Skeletal muscle tissue (tissue), 4 donors: ENCODE results near the gene EPB41L3. TPM values are rescaled to one million over a fixed set of nuclear protein-coding genes. Genes with fewer than 3 reads are reported as not detected.

ENCODE experiments used
- H3K27ac ChIP-seq: one replicate; pipeline ENCODE4 v1.7.0; 2013; ENCODE audit warnings: mild to moderate bottlenecking, low read depth, low read length, inconsistent platforms
- H3K27me3 ChIP-seq, 3 donors: one replicate each; pipeline ENCODE4 v1.7.0; 2013; ENCODE audit warnings: low read length in 3 of 3; ENCODE audit not compliant: control insufficient read depth in 3 of 3, insufficient read depth in 3 of 3
- H3K36me3 ChIP-seq, 3 donors: one replicate each; pipeline ENCODE4 v1.7.0; 2013; ENCODE audit warnings: low read length in 3 of 3; ENCODE audit not compliant: control insufficient read depth in 3 of 3, insufficient read depth in 3 of 3
- H3K4me1 ChIP-seq, 3 donors: one replicate each; pipeline ENCODE4 v1.7.0; 2013; ENCODE audit warnings: low read length in 3 of 3, mild to moderate bottlenecking in 3 of 3; ENCODE audit not compliant: control insufficient read depth in 3 of 3, insufficient read depth in 3 of 3
- H3K4me3 ChIP-seq, 3 donors: one replicate each; pipeline ENCODE4 v1.7.0; 2013; ENCODE audit warnings: low read length in 3 of 3
- H3K9ac ChIP-seq, 3 donors: one replicate each; pipeline ENCODE4 v1.7.0; 2013; ENCODE audit warnings: low read length in 3 of 3, mild to moderate bottlenecking in 3 of 3, moderate library complexity in 2 of 3, low read depth in 1 of 3
- H3K9me3 ChIP-seq, 3 donors: one replicate each; pipeline ENCODE4 v1.7.0; 2013; ENCODE audit warnings: low read length in 3 of 3; ENCODE audit not compliant: control insufficient read depth in 3 of 3
- total RNA-seq: library from RNA; depleted of rRNA; stranded (reverse); fragments of >200 nt; gene quantifications from one replicate; pipeline ENCODE4 v1.2.3, GENCODE V29; 2014
- donor health status: Osteomylitis.

The EPB41L3 gene
- total RNA-seq, 1 donor from 2014 or later = 79.9 TPM

DNA sequence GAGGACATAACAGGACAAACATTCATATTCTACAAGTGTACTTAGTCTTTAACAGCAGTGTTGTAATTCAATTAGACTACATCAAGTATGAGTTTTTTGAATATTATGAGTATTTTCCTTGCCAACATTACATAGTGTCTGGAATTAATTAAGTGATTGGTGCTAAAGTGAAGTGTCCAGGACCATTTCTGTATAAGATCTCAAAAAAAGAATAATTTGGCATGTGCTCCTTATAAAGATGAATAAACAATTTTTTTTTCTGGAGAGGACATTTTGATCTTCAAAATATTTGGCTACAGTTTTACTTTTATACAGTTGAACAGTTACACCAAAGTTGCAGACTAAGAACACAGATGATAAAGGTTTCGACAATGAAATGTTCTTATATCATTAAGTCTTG lies 15.1 kb upstream of the EPB41L3 start:
- H3K36me3 ChIP-seq = no peaks in the 10 kb centered on the region
- H3K27ac ChIP-seq = no peak overlapping the region
- no peaks in the 10 kb centered on the region for H3K27me3 ChIP-seq
- no peaks in the 10 kb centered on the region for H3K4me1 ChIP-seq
- H3K9me3 ChIP-seq = no peaks in the 10 kb centered on the region
- H3K9ac ChIP-seq = no peak overlapping the region
- no peak overlapping the region for H3K4me3 ChIP-seq

DNA sequence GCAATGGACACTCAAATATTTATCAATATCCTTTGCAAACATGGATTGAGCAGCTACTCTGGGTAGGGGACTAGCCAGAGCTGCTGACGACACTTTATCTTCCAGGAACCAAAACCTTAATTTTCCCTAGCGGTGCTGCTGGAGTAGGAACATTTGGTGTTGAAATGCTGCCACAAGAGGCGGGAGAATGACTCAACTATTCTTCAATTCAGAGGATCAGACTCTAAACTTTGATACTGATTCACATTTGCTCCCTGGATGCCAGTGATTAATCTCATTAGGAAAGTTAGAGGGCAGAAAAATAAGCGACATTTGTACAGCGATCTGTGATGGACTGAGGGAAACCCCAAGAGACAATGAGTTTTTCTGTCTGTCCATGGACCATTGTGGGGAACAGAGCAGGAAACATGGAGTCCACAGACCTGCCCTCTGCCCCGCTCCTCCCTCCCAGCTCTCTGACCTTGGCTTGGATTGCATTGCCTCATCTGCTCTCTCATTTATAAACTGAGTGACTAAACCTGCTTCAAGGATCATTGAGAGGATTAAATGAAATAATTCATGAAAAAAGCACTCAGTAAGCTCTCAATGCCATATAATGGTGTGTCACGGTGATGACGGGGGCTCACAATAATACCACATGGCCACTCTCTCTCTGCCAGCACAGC lies 12.6 kb upstream of the EPB41L3 start:
- no peaks in the 10 kb centered on the region for H3K27me3 ChIP-seq
- no peaks in the 10 kb centered on the region for H3K36me3 ChIP-seq
- H3K9me3 ChIP-seq = no peaks in the 10 kb centered on the region
- H3K4me3 ChIP-seq = no peak overlapping the region
- no peak overlapping the region for H3K9ac ChIP-seq
- H3K4me1 ChIP-seq = no peaks in the 10 kb centered on the region
- H3K27ac ChIP-seq = peak overlapping the region; percentile 27

DNA sequence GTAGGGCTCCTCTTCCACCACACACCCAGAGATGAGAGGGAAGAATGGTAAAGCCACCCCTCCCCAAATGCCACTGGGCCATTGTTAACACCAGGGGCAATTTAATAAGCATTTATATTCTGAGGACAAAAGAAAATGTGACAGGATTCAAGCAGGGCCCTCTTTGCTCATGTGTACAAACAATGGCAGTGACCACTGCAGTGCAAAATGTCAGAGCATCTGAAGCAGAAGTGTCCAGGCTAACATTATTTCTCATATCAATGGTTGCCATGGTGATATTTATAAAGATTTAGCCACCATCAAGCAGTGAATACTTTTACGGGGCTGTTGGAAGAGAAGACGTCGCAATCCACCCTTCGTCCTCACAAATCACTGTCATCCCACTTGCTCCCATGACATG lies 10.8 kb upstream of the EPB41L3 start:
- H3K36me3 ChIP-seq = no peaks in the 10 kb centered on the region
- H3K4me3 ChIP-seq = no peak overlapping the region
- no peaks in the 10 kb centered on the region for H3K9me3 ChIP-seq
- no peaks in the 10 kb centered on the region for H3K4me1 ChIP-seq
- no peak overlapping the region for H3K27ac ChIP-seq
- no peak overlapping the region for H3K9ac ChIP-seq
- H3K27me3 ChIP-seq = no peaks in the 10 kb centered on the region

DNA sequence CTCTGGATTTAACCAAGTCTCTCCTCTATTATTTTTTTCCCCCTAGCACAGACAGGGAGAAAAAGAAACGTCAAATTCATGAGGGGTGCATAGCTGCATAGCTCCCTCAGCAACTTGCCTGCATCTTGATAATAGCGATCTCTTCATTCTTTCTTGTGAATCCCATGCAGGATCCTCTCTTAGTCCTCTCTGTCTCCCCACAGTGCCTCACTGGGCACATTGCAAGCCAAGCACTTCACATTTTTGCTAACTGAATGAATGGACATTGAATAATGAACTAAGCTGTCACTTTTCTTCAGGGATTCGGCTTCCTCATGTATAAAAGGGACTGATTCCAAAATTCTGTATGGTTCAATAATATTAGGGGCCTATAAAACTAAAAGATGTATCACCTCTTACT lies 2.9 kb upstream of the EPB41L3 start:
- no peak overlapping the region for H3K27ac ChIP-seq
- no peaks in the 10 kb centered on the region for H3K4me1 ChIP-seq
- H3K27me3 ChIP-seq = peaks cover 3 to 7% (median 6%) of the 10 kb centered on the region in 3 donors
- H3K36me3 ChIP-seq = no peaks in the 10 kb centered on the region
- no peak overlapping the region for H3K4me3 ChIP-seq
- no peak overlapping the region for H3K9ac ChIP-seq
- no peaks in the 10 kb centered on the region for H3K9me3 ChIP-seq

DNA sequence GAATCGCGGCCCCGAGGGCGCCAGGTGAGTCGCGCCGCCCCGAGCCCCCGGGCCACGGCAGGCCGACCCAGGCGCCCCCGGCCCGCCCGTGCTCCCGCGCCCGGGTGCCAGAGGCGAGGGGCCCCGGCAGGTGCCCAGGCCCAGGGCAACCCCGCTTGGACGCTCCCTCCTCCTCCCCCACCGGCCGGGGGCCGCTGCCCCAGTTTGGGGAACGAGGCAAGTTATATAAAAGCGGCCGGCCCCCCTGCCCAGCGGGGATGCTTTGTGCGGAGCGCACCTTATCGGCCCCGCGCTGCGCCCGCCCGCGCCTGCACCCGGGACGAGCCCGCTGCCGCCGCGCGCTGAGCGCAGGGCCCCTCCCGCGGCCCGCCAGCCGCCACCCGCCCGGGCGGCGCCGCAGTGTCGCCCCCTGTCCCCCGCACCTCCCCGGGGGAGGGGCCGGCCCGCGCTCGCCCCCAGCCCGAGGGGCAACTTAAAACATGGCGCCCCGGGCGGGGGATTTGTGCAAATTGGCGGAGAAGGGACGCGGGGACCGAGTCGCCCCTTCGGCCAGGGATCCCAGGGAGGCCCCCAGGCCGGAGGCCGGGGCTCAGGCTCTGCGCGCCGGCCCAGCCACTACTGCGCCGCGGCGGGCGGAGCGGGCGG lies 639 bp downstream of the EPB41L3 start:
- H3K4me1 ChIP-seq = no peaks in the 10 kb centered on the region
- H3K27me3 ChIP-seq = peaks cover 3 to 10% (median 7%) of the 10 kb centered on the region in 3 donors
- H3K4me3 ChIP-seq = peak overlapping the region; percentile 56 to 70 (median 65)
- no peak overlapping the region for H3K27ac ChIP-seq
- peak overlapping the region in 2 of 3 donors; percentile 57 to 71 for H3K9ac ChIP-seq
- no peaks in the 10 kb centered on the region for H3K9me3 ChIP-seq
- no peaks in the 10 kb centered on the region for H3K36me3 ChIP-seq

DNA sequence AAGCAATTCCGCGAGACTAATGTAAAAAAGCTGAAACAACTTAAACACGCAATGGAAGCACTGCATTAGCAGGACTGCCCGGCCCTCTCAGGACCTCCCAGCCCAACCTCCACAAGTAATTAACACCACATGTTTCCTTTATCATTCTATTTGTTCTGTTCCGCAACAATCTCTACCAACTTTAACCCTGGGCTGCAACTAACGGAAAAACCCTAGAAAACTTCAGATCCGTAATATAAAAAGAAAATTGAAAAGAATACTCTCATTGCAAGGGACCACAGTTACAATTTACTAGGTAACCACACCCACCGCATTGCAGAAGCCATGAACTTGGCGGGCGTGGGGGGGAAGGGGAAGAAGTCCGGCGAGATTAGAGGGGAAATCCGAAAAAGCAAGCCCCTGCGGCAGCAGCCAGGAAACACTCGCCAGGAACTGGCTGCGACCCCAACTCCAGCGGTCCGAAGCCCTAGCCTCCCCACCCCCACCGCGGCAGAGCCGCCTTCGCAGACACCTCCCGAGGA lies 1.2 kb downstream of the EPB41L3 start:
- H3K4me3 ChIP-seq = peak overlapping the region; percentile 56 to 70 (median 65)

DNA sequence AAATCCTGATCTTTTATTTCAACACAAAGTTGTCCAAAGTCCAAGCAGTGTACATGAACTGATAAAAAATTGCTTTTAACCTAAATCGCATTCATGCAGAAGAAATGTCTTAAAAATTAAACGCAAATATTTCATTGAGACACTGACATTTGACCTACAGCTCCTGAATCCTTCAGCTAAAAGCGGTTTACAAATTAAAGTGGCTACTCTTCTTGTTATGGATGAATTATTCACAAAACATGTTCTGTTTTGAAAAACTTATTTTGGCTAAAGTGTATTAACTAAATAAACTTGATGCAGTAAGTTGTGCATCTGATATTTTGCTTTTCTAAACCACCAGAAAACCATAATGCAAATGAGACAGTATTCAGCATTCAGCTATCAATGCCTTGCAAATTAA lies 2.2 kb downstream of the EPB41L3 start:
- no peaks in the 10 kb centered on the region for H3K9me3 ChIP-seq
- H3K27ac ChIP-seq = no peak overlapping the region
- peaks cover 3 to 9% (median 7%) of the 10 kb centered on the region in 3 donors for H3K27me3 ChIP-seq
- H3K36me3 ChIP-seq = no peaks in the 10 kb centered on the region
- no peaks in the 10 kb centered on the region for H3K4me1 ChIP-seq
- H3K9ac ChIP-seq = no peak overlapping the region
- no peak overlapping the region for H3K4me3 ChIP-seq

More for the DNA sequence above, 1.2 kb downstream of the EPB41L3 start:
- H3K4me1 ChIP-seq = no peaks in the 10 kb centered on the region
- H3K36me3 ChIP-seq = no peaks in the 10 kb centered on the region
- peaks cover 3 to 10% (median 7%) of the 10 kb centered on the region in 3 donors for H3K27me3 ChIP-seq
- H3K9ac ChIP-seq = peak overlapping the region in 2 of 3 donors; percentile 57 to 71
- H3K27ac ChIP-seq = no peak overlapping the region
- H3K9me3 ChIP-seq = no peaks in the 10 kb centered on the region

DNA sequence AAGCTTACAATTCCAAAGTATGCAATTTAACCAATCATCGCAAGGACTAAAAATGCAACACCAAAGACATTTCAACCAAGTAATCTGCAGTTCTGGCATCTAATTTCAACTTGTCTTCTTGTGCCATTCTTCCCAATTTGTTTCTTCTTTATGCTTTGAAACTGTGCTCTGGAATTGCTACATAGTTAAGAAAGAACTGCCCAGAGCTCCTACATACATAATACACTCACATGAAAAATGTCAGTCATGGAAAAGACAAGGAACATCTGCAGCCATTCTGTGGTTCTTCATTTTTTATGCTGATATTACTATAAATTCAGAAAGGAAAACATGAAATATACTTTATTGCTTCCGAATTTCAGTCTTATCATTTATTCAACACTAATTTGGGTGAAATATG lies 4.4 kb downstream of the EPB41L3 start:
- Histone ChIP-seq H3K4me3 (no peak overlapping the region), H3K4me1 (no peaks in the 10 kb centered on the region), H3K27me3 (peaks cover 2 to 7% (median 3%) of the 10 kb centered on the region in 3 donors), H3K9ac (no peak overlapping the region), H3K36me3 (no peaks in the 10 kb centered on the region), H3K27ac (no peak overlapping the region), H3K9me3 (no peaks in the 10 kb centered on the region)

DNA sequence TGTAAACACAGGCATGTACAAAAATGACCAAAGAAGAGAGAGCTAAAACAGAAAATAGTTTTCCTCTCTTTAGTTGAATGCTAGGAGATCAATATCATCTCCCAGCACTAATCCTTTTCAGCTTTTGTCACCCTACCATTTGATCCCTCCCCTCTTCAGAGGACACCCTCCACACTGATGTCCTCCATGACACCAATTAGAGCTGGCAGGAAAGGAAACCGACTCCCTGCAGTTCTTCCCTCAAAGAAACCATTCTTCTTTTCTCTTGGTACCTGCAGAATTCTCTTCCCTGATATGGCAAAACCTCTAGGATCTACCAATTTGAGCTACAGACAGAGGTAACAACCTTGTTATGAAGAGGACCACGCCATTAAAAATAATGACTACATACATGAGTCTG lies 5.3 kb downstream of the EPB41L3 start:
- Histone ChIP-seq H3K9me3 (no peaks in the 10 kb centered on the region), H3K27me3 (peaks cover 0 to 4% (median 3%) of the 10 kb centered on the region in 3 donors), H3K4me1 (no peaks in the 10 kb centered on the region), H3K4me3 (no peak overlapping the region), H3K27ac (no peak overlapping the region), H3K36me3 (no peaks in the 10 kb centered on the region), H3K9ac (no peak overlapping the region)

DNA sequence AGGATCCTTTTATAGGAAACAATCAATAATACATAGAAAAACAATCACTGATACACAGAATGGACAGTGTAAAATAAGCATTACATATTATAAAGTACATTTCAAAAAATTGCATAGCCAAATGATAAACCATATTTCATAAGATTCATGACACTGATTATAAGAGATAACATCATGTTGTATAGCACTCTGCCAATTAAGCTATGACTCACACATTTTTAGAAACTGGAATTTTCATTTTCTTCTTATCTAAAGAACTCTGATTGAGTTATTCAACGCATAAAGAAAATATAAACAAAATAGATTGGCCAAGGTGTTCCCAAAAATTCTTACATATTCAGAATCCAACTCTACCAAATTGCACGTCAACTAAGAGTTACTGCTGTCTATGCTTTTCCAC lies 5.9 kb downstream of the EPB41L3 start:
- Histone ChIP-seq H3K27ac (no peak overlapping the region), H3K4me1 (no peaks in the 10 kb centered on the region), H3K4me3 (no peak overlapping the region), H3K9me3 (no peaks in the 10 kb centered on the region), H3K27me3 (peaks cover 0 to 4% (median 3%) of the 10 kb centered on the region in 3 donors), H3K9ac (no peak overlapping the region), H3K36me3 (no peaks in the 10 kb centered on the region)
